Limb (tissue), 2 donors: ENCODE data around the gene GID4.

Experiments used
- DNase-seq, 2 donors: peaks; one replicate each; pipeline ENCODE4 v3.0.0-alpha.2; 2016; ENCODE audit errors: extremely low spot score in 2 of 2

The GID4 gene

DNA sequence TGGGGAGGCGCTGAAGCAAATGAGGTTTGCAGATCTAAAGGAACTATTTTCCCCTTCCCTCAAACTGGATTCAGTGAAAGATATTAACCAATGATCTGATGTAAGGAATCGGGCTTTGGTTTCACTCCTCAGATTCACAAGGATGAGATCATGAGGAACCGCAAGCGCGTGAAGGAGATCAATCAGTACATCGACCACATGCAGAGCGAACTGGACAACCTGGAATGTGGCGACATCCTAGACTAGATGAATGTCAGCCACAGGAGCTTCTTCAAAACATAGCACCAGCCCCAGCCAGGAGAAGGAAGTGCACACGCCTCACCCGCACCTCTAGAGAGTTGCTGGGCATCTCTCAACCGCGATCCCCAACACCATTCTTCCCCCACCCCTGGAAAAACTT is 22.8 kb upstream of the GID4 start:
- DNase-seq, result no peak

DNA sequence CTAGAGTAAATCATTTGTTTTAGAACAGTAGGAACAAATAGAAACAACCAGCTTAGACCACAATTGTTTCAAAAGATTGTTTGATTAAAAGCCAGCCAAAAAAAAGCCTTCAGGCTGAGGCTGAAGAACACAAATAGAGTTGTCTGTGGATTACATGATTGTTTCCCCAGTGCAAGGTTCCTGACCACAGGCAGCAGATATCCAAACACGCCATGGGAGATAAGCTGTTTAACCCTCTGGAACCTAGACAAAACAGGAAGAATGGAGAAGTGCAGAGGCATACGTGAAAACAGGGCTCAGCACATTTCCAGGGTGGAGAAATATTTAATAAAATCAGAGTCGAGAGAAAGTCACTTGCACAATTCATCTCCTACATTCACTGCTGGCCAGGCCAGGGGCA is 21.2 kb upstream of the GID4 start:
- no peak for DNase-seq

DNA sequence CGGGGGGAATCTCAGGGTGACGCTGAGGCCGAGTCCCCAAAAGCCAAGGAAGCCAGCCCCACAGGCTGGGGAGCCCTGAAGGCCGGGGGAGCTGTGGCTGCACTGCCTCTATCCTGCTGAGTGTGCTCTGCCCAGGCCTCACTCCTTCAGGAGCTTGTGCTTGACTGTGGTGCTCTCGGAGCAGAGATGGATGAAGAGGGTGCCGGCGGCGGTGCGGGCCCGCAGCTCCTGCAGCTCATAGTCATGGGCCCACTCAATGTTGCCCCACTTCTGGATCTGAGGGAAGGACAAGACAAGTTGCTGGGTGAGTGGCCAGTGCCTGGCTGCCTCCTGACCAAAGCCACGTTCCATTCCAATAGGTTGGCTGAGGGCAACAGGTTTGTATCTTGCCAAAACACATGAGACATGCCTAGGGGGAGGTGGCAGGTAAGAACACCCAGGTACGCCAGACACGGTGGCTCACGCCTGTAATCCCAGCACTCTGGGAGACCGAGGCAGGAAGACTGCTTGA is 20.7 kb upstream of the GID4 start:
- no peak for DNase-seq

DNA sequence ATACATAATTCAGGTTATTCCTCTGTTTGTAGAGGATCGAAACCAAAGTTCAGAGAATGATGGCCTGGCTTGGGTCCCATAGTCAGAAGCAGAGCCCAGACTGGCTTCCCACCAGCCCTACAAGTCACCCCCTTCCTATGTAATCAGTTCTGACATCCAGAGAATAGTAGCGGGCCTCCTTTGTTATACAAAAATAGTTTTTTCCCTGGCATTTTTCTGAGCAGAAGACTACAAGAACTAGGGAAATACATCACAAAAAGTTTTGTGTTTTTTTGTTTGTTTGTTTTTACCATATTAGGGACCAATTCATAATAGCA is 19.4 kb upstream of the GID4 start:
- DNase-seq, result no peak

DNA sequence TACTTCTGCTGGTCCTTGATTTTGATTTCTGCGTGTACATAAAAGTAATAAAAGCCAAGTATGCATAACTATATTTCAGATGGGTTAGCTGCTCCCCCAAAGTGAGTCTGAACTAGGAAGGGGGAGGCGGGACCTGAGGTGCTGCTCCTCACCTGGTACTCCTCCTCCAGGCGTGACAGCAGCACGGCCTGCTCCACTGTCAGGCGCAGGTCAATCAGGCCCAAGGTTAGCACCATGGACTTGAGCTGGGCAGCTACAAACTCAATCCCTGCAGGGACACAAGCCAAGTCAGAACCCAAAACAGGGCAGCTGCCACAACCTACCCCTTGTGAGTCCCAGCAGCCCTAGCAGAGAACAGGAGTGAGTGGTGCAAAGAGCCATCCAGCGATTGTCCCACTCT is 18.2 kb upstream of the GID4 start:
- DNase-seq, result no peak

DNA sequence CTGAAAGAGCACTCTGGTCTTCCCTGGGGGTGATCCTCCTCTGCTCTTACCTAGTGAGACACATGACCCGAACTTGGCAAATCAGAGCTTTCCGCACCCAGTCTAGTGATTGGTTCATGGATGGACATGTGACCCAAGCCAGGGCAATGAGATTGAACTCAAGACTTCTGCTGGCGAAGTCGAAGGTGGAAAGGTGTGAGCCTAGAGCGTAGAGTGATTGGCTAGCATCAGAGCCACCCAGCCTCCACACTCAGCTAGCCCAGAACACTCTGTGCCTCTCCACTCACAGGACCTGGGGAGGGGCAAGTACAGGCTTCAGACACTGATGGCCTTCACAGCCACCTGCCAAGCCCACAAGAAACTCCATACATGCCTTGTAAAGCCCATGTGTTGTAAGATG is 17.8 kb upstream of the GID4 start:
- no peak for DNase-seq

DNA sequence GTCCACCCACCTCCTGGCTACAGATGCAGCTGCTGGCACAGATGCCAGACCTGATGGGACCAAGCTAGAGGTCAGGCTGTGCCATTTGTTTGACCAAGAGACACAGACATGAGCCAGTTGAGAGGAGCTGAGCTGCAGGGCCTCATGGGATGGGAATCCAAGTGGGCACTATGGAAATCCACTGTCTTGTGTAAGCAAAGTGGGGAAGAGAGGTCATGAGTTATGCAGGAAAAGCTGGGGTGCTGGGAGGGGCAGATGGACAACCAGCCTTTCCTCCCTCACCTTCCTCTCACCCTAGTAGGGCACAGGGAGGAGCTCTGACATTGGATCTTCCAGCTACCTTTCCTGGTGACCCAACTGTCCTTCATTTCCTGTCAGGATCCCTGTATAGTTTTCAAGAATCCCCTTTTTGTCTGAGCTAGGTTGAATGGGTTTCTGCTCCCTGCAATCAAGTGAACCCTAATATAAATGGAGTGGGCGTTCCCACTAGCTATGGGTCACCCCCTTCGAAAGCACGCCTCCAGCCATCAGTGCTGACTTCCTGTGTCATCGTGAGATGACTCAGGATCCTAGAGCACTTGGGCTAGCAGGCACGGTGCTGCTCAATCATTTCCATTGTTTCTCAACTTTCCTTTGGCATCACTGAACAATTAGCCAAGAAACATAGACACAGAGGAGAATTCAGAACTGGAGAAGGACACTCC is 13.8 kb upstream of the GID4 start:
- DNase-seq, result no peak

DNA sequence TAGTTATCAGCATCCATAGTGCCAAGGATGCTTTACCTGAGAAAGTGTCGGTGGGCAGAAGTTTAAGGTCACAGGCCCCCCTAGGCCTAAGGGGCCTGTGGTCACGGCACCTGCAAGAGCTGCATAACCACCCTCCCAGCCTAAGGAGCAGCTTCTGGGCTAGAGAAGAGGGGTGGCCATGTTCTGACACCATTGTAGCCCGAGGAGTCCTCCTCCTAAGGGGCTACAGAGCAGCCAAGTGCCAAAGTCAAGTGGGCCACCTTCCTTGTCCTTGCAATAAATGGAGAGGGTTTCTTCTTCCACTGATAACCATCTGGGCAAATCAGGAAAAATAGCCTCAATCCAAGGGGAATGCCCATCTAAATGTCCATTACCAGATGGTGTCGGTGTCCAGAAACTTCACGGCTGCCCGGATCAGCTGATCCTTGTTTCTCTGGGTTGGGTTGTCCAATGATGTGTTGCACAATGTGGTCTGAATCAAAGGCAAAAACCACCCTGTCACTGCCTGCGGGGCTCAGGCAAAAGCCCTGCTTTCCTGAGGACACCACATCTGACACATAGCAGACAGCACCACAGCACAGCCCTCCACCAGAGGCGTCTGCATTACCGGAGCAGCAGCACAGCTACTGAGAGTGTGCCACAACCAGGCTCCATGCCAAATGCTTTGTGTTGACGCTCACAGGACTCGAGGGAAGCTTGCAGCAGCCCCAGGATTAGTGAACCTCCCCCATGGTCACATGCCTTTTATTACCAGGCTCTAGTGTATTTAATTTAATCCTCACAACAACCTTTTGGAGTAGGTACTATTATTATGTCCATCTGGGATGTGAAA is 13.0 kb upstream of the GID4 start:
- DNase-seq, result no peak

DNA sequence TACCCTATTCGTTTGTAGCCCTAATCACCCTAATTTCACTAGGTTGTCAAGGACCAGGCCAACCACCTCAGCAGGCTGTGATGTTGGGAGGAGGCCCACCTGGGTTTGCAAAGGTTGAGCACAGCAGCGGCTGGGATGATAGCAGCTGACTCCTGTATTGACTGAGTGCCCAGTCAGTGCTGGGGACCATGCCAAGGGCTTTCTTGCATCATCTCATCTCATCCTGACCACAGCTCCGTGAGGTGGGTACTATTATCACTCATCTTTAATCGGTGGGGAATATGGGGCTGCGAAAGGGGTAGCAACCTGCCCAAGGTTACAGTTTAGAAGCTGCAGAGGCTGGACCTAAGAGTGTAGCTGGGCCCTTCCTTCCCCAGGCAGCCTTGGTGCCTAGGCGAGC is 11.9 kb upstream of the GID4 start:
- DNase-seq, result no peak

DNA sequence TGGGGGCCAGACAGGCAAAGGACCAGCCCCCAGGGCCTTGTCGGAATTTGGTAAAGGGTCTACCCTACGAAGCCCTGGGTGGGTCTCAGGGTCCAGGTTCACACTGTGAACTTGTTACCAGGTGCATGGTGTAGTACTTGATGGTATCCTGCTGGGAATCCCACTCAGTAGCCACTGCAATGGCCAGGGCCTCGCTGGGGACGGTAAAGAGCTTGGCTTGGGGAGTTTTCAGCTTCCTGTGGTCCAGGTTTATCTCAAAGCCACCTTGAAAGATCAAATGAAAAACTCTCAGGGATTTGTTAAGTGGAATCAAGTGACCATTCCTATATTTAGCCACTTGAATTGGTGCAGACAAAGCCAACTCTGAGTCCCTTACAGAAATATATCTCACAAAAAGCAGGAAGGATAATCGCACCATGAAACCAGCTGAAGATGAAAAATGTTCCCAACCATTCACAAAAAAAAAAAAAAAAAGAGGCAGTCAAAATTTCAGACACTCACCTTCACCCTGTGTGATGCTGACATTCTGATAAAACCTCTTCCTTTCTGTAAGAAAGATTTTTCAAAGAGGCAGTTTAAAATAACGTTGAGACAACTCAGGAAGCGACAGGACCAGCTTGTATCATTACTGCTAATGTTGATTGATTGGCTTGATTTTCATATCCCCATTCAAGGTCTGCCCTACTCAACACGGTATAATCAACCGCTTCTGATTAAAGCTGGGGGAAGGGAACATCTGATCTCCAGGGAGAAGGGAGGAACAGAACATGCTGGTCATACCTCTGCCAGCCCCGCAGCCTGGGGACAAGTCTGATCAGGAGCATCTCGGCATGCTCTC is 10.9 kb upstream of the GID4 start:
- no peak for DNase-seq

DNA sequence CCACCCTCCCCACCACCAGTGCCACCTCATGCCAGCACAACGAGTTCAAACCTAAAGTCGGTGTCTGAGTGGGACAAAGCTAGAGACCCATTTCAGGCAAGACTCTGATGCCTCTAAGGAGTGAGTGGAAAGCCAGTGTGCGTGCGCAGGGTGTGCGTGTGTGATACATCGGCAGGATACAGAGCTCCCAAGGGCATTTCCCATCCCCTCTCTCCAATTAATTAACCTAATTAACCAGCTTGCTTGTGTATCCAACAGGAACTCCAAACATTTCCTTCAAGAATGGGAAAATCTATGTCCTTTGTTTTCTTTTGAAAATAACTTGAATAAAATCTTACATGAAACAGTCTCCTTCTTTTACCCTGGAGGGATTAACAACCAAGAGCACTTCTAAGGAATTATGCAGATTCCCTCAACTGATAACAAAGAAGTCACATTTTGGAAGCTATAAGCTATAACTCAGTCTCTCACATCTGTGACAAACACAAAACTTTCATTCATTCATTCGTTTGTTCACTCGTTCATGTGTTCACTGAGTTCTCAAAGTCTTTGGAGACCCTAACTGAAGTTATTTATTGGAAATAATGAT is 10.2 kb upstream of the GID4 start:
- no peak for DNase-seq

DNA sequence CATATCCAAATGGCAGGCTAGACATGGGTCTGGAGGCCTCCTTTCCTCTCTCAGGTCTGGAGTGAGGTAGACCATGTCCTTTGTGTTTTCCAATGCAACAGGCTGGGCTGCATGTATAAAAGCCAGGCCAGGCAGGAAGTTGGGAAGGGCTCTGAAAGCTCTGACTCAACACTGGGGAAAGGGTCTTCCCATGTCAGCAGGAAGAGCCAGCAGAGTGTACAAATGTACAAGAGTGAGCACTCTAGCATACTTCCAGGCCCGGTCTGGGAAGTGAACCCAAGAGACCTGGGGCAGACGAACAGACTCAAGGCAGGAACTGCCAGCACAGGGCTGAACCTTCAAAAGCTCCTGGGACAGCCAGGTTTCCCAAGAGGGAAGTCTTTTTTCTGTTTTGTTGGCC is 7.3 kb upstream of the GID4 start:
- no peak for DNase-seq

DNA sequence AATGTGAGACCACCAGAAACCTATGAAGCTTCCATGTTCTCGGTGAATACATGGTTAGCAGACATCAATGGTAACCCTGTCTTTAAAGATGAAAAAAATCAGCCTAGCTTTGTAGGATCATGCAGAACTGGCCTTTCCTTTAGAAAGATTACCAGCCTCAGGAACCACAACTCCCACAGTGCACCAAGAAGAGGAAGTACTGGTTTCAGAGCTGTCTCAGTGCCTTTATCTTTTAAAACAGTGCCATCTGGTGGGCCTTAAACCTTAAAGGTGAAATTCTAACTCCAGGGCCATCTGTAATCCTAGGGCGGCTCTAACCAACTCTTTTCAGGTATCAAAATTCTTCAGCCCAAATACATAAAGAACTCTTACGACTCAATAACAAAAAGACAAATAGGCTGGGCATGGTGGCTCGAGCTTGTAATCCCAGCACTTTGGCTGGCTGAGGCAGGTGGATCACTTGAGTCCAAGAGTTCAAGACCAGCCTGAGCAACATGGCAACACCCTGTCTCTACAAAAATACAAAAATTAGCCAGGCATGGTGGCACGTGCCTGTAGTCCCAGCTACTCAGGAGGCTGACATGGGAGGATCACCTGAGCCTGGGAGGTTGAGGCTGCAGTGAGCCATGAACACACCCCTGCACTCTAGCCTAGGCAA is 5.6 kb upstream of the GID4 start:
- DNase-seq, result peak; percentile 42 to 91

DNA sequence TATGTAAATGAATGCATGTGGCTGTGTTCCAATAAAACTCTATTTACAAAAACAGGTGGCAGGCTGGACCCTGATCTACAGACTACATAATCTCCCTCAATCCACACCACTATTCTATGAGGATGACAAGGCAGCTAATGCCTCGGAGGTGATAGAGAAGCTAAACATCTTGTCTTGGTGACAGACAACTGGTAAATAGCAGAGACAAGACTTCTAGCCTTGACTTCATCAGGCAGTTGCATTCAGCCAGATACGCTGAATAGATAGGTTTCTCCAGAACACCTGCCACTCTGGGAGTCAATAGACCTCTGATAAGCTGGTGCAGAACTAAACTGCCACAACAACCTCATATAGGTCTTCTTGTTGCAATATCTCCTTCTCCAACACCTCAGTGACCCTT is 3.5 kb upstream of the GID4 start:
- no peak for DNase-seq

DNA sequence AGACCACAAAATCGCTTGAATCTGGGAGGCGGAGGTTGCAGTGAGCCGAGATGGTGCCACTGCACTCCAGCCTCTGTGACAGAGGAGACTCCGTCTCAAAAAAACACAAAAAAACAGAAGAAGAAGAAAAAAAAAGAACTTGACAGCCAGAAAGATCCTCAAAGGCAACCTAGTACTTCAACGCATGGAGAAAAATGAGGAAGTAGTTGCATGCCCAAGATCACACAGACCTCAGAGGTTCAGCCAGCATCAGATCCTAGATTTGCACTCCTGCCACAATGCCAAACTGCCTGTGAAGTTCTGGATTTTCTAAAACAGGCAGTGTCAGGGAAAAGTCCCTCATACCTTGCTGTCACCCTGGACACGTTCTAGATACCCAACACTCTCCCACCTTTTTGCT is 1.7 kb upstream of the GID4 start:
- no peak for DNase-seq

DNA sequence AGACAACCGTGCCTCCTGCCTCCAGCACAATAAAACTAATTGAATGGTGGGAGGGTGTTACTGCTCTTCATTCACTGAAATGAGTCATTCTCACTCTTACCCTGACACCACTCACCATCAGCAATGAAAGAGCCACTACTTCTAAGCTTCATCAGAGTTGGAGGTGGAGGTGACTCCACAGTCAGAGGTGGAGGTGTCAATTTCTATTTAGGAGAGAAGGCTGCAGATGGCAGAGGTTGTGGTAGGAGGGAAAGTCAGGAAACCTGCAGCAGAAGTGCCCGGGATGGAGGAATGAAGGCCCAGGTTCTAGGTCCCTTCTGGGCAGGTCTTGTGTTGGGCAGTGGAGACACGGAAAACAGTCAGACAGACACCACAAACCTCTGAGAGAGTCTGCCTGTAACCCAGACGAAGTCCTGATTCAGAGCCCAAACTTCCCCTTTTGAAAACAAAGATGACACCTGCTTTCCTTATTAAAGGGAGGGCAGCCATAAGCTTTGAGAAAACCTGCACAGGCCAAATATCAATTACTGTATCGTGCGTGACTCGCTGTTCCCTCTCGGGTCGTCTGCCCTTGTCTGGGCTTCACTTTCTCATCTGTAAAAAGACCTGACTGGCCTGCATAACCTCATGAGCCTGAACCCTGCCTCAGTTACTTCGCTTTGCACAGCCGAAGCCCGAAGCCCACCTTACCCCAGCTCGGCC is 908 bp upstream of the GID4 start:
- no peak for DNase-seq

DNA sequence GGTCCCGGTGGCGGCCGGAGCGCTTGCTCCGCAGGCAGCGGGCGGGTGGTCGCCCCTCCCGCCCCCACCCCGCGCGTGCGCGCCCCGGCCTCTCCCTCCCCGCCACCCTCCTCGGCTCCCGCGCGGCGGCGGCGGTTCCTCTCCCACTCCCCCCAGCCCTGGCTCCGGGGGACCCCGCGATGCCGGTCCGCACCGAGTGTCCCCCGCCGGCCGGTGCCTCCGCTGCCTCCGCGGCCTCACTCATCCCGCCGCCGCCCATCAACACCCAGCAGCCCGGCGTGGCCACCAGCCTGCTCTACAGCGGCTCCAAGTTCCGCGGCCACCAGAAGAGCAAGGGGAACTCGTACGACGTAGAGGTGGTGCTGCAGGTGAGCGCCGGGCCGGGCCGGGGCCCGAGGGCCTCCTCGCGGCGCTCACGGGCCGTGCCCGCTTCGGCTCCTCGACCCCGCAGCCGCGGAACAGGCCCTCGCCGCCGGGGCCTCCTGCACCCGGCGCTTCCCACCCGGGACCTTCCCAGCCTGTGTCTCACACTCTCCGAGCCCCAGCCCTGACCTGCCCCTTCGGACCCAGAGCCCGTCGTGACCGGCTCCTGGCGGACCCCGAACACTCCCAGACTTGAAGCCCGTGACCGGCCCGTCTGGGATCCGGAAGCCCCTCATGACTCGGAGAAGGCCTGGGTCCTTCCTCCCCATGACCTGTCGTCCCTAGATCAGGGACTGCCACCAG is 490 bp downstream of the GID4 start:
- no peak for DNase-seq

DNA sequence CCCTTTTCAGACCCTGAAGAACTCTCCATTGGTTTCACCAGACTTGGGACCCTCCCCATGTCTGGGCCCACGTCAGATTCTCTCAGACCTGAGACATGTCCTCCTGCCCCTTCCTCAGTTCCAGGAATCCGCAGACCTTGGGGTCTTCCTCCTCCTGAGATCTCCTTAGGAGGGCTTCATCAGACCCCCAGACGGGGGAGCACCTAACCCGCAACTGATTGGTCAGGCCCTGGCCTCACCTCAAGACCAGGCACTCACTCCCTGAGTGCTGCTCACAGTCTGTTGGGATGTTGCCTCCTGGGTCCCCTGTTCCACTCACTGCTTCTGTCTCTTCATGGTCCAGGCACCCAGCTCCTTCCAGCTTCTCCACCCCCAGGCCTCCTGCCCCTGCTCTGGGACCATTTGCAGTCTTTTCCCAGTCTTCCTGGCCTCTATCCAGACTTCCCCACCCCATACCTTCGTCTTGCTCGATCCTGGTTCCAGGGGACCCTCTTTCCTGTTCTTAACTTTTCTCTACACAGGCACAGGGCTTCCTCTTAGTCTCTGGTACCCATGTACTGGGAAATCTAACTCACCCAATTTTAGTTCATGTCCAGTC is 1.2 kb downstream of the GID4 start:
- DNase-seq, result no peak

DNA sequence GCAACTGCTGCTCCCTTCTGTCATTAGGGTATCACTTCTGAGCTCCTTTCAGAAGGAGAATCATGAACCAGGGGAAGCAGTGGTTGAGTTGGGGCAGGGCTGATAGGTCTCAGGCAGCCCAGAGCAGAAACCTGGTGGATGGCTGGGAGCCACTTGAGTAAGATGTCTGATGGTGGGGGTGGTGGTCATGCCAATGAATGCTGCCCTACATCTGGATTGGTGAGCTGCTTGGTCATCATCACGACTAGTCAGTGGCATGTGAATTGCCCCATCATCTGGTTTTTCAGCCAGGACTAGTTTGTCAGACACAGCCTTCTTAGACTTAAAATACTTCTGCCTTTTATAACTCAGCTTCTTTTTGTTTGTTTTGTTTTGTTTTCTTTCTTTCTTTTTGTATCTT is 2.6 kb downstream of the GID4 start:
- no peak for DNase-seq

DNA sequence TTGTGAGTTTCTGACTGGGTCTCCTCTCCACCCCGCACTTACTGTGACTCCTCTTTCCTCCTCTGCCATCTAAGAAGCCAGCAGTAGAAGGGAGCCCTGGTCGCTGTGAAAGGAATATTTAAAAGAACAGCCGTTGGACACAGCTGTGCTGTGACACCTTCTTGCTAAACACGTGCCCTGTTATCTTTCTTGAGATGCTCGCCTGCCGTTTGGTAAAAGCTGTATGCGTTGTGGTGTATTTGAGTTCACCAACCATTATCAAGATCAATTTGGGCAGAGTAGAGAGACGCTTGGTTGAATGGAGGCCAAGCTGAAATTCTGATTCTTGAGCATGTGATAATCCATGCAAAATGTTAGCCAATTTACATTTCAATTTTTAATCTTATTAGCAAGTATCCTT is 3.8 kb downstream of the GID4 start:
- no peak for DNase-seq
